Activated gamma-delta T cell (primary cell): ENCODE data around the gene TLCD3B.

Experiments
- DNase-seq: peaks from one replicate; lab custom pipeline; 2025; lab: John Stamatoyannopoulos, UW

Gene TLCD3B

GRCh38 chr16:29988346-29989075 lies 42.6 kb downstream of the TLCD3B start:
- no peak for DNase-seq

- DNase-seq, result no peak
Measured at GRCh38 chr16:29987371-29988085, 43.5 kb downstream of the TLCD3B start.

- no peak for DNase-seq
Measured at GRCh38 chr16:29986931-29987330, 44.1 kb downstream of the TLCD3B start.

GRCh38 chr16:29986231-29986630 lies 44.8 kb downstream of the TLCD3B start:
- DNase-seq, result no peak

- no peak for DNase-seq
Measured at GRCh38 chr16:29985271-29985811, 45.7 kb downstream of the TLCD3B start.

GRCh38 chr16:29984764-29985147 lies 46.3 kb downstream of the TLCD3B start:
- no peak for DNase-seq

- DNase-seq, result no peak
Measured at GRCh38 chr16:29984137-29984763, 46.8 kb downstream of the TLCD3B start.

GRCh38 chr16:29983420-29984136 lies 47.5 kb downstream of the TLCD3B start:
- no peak for DNase-seq

- no peak for DNase-seq
Measured at GRCh38 chr16:29982560-29983419, 48.3 kb downstream of the TLCD3B start.

- DNase-seq, result no peak
Measured at GRCh38 chr16:29978564-29979270, 52.4 kb downstream of the TLCD3B start.

GRCh38 chr16:29978081-29978480 lies 53.0 kb downstream of the TLCD3B start:
- no peak for DNase-seq

- DNase-seq, result no peak
Measured at GRCh38 chr16:29977063-29977825, 53.8 kb downstream of the TLCD3B start.

- no peak for DNase-seq
Measured at GRCh38 chr16:29975811-29976511, 55.1 kb downstream of the TLCD3B start.

- no peak for DNase-seq
Measured at GRCh38 chr16:29975134-29975538, 55.9 kb downstream of the TLCD3B start.
